HFFc6 (cell line): ENCODE data around the gene VTI1B. TPM values are rescaled to one million over a fixed set of nuclear protein-coding genes. Genes with fewer than 3 reads are reported as not detected.

Experiments used
- DNase-seq: peaks from one replicate; pipeline ENCODE4 v3.0.0-alpha.2; 2018
- H3K27ac Mint-ChIP-seq: 2 replicates; pipeline ENCODE4 v1.8.0; 2020; ENCODE audit warnings: mild to moderate bottlenecking, mixed read lengths
- H3K27me3 Mint-ChIP-seq: 2 replicates; pipeline ENCODE4 v1.8.0; 2021; ENCODE audit warnings: mild to moderate bottlenecking, moderate library complexity, mixed read lengths; ENCODE audit not compliant: insufficient read depth
- H3K36me3 Mint-ChIP-seq: 2 replicates; pipeline ENCODE4 v1.8.0; 2021; ENCODE audit warnings: low read depth, mixed read lengths
- H3K4me1 Mint-ChIP-seq: 2 replicates; pipeline ENCODE4 v1.8.0; 2020; ENCODE audit warnings: low read depth, mixed read lengths
- H3K4me3 Mint-ChIP-seq: 2 replicates; pipeline ENCODE4 v1.8.0; 2020; ENCODE audit warnings: mild to moderate bottlenecking, moderate library complexity, mixed read lengths
- H3K9me3 Mint-ChIP-seq: 2 replicates; pipeline ENCODE4 v1.8.0; 2020; ENCODE audit warnings: mild to moderate bottlenecking, mixed read lengths
- CTCF ChIP-seq: fragments of 200-600 bp; sonication (generic); IDR thresholded peaks from 2 replicates; pipeline ENCODE4 v1.5.0; 2021; ENCODE audit warnings: antibody characterized with exemption, mild to moderate bottlenecking
- total RNA-seq, 6 experiments: library from RNA; stranded (reverse); fragmentation: NEBNext Ultra II Directional; extraction: Animal tissue kit (Norgen Biotek cat#: 25700); gene quantifications; 2 replicates in 1 of 6; 3 replicates in 5 of 6; pipeline ENCODE4 v1.2.3, GENCODE V29; 2021

Gene VTI1B
- total RNA-seq, 6 experiments from 2014 or later = 154 to 178 (median 156) TPM

DNA sequence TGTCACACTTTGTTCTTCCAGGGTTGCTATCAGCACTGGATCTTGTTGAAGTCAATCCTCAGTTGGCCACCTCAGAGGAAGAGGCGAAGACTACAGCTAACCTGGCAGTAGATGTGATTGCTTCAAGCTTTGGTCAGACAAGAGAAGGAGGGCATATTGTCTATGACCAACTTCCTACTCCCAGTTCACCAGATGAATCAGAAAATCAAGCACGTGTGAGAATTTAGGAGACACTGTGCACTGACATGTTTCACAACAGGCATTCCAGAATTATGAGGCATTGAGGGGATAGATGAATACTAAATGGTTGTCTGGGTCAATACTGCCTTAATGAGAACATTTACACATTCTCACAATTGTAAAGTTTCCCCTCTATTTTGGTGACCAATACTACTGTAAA, 23.7 kb downstream of the VTI1B start:
- Mint-ChIP-seq H3K36me3 (peaks cover 34% of the 10 kb centered on the region), H3K9me3 (no peaks in the 10 kb centered on the region), H3K27ac (peak overlapping the region; percentile 92), H3K4me1 (peaks cover 18% of the 10 kb centered on the region), H3K27me3 (no peaks in the 10 kb centered on the region), H3K4me3 (peak overlapping the region; percentile 34; the same call in 1 of the 2 replicates)
- peak; percentile 77 for DNase-seq
- TF ChIP-seq CTCF = no peak

- Mint-ChIP-seq H3K36me3 (peaks cover 34% of the 10 kb centered on the region), H3K27ac (peak overlapping the region; percentile 92; the same call in 1 of the 2 replicates), H3K9me3 (no peaks in the 10 kb centered on the region), H3K4me3 (no peak overlapping the region), H3K4me1 (peaks cover 18% of the 10 kb centered on the region), H3K27me3 (no peaks in the 10 kb centered on the region)
- no peak for DNase-seq
- no peak for TF ChIP-seq CTCF
These were observed 24.3 kb downstream of the VTI1B start for GRCh38 chr14:67650151-67650550.

DNA sequence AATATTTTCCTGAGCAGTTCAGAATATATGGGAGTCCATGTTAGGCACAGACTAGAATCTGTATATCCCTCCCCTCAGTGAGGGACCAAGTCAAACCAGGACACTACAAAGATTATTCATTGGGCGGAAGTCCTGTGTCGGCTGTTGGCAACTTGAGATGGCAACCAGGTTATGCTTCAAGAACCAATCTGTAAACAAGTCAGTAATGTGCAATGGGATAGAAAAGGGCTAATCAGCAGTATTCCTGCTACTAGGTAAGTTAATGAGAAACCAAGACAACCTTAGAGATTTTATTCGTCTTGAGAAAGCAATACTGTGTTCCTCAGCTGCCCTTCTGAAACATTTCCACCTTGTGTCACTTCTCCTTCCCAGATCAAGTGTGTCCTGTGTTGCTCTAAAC, 28.3 kb downstream of the VTI1B start:
- TF ChIP-seq CTCF = no peak
- Mint-ChIP-seq H3K27ac (no peak overlapping the region), H3K4me3 (no peak overlapping the region), H3K9me3 (no peaks in the 10 kb centered on the region), H3K4me1 (peaks cover 14% of the 10 kb centered on the region), H3K27me3 (no peaks in the 10 kb centered on the region), H3K36me3 (peaks cover 29% of the 10 kb centered on the region)
- no peak for DNase-seq

DNA sequence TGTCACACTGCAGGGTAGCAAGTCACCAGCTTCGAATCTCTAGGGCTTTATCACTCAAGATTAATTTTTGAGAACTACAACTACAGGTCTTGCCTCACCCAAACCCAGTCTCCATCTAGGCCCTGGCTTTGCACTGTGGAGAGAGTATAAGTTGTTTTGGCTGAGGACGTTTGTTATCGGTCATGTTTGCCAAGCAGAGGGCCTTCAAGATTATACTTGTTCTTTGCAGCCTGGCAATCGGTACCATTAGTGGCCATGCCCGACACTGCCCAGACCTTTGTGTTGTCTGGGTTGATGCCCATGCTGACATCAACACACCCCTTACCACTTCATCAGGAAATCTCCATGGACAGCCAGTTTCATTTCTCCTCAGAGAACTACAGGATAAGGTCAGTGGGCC, 29.0 kb downstream of the VTI1B start:
- peaks cover 23% of the 10 kb centered on the region for H3K36me3 Mint-ChIP-seq
- no peak for DNase-seq
- H3K4me1 Mint-ChIP-seq = peaks cover 6% of the 10 kb centered on the region
- H3K27me3 Mint-ChIP-seq = no peaks in the 10 kb centered on the region
- no peak overlapping the region for H3K4me3 Mint-ChIP-seq
- H3K27ac Mint-ChIP-seq = no peak overlapping the region
- H3K9me3 Mint-ChIP-seq = no peaks in the 10 kb centered on the region
- no peak for TF ChIP-seq CTCF

- no peak for TF ChIP-seq CTCF
- Mint-ChIP-seq H3K27ac (no peak overlapping the region), H3K9me3 (no peaks in the 10 kb centered on the region), H3K36me3 (peaks cover 16% of the 10 kb centered on the region), H3K4me1 (no peaks in the 10 kb centered on the region), H3K4me3 (no peak overlapping the region), H3K27me3 (no peaks in the 10 kb centered on the region)
- DNase-seq = no peak
These were observed 30.0 kb downstream of the VTI1B start for GRCh38 chr14:67644428-67644827.

GRCh38 chr14:67643713-67644112, 30.7 kb downstream of the VTI1B start:
- H3K4me3 Mint-ChIP-seq = no peak overlapping the region
- H3K36me3 Mint-ChIP-seq = peaks cover 16% of the 10 kb centered on the region
- H3K9me3 Mint-ChIP-seq = no peaks in the 10 kb centered on the region

More at GRCh38 chr14:67643713-67644112, 30.7 kb downstream of the VTI1B start:
- no peaks in the 10 kb centered on the region for H3K4me1 Mint-ChIP-seq
- TF ChIP-seq CTCF = no peak
- H3K27ac Mint-ChIP-seq = no peak overlapping the region
- no peak for DNase-seq
- H3K27me3 Mint-ChIP-seq = peaks cover 2% of the 10 kb centered on the region; the same call in 1 of the 2 replicates
